ENCODE data around the gene RPGRIP1L.

Gene RPGRIP1L

DNA sequence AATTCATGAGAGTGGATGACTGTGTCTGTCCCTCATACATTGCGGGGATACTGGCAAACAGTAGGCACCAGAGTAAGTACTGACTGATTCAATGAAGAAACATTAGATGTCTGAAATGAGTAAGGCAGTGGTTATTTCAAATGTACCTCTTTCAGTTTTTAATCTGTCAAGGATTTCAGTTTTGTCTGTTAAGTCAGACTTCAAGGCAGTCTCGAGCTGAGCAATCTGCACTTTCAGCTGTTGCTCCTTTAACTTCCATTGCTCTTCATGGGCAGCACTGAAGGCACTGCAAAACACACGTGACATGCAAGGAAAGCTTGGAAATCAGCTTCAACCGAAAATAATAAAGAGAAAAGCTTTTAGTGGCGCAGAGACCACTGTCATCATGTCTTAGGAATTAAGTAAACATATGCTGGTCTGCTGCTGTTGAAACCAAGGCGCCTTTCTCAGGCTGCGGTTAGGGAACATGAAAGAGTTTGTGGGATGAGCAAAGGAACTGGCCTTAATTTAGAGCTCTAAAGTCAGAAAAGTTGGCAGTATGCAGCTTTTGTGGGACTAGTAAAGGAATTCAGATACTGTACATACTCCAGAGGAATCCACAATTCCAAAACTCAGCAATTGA lies 38.8 kb downstream of the RPGRIP1L start:
- Mint-ChIP-seq H3K36me3 (ENCODE audit: low read depth) (no peaks in the 10 kb centered on the region), H3K27me3 (ENCODE audit: low read depth) (no peaks in the 10 kb centered on the region), H3K9me3 (no peaks in the 10 kb centered on the region), H3K4me3 (peak overlapping the region; percentile 18), H3K27ac (no peak overlapping the region), H3K4me1 (ENCODE audit: low read depth) (peaks cover 16% of the 10 kb centered on the region)
- peak; percentile 31 for DNase-seq (ENCODE audit: low spot score)

DNA sequence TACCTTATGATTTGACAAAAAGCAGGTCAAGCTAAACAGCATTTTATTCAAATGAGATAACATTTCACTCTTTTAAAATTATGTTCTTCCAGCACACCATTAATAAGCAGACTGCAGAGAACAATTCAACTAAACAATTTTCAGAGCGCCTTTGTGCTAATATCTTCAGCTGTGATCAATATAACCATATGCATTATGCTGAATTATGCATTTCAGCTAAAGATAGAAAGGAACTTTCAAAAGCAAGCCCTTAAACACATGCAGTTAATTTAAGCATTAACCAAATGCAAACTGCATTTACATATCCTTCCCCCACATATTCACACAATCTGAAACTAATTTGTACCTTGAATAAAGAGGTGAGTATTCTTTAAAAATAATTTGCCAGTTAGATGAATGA lies 41.6 kb downstream of the RPGRIP1L start:
- Mint-ChIP-seq H3K27me3 (ENCODE audit: low read depth) (no peaks in the 10 kb centered on the region), H3K4me1 (ENCODE audit: low read depth) (peaks cover 16% of the 10 kb centered on the region), H3K36me3 (ENCODE audit: low read depth) (no peaks in the 10 kb centered on the region), H3K27ac (no peak overlapping the region), H3K4me3 (no peak overlapping the region), H3K9me3 (no peaks in the 10 kb centered on the region)
- no peak for DNase-seq (ENCODE audit: low spot score)

DNA sequence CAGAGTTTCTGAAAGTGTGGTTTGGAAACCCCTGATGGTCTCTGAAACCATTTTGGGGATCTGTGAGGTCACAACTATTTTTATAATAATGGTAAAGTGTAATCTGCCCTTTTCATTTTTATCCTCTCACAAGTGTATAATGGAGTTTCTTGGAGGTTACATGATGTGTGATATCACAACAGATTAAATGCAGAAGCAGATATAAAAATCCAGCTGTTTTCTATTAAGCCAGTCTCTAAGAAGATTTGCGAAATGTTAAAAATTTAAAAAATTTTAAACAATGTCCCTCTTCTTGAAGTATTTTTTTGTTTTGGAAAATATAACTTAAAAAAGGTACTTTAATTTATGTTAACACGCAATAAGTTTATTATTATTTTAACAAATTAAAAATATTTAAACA lies 48.7 kb downstream of the RPGRIP1L start:
- H3K4me1 Mint-ChIP-seq (ENCODE audit: low read depth), result no peaks in the 10 kb centered on the region
- H3K27ac Mint-ChIP-seq, result no peak overlapping the region
- no peak for DNase-seq (ENCODE audit: low spot score)
- H3K9me3 Mint-ChIP-seq, result no peaks in the 10 kb centered on the region
- no peaks in the 10 kb centered on the region for H3K27me3 Mint-ChIP-seq (ENCODE audit: low read depth)
- H3K36me3 Mint-ChIP-seq (ENCODE audit: low read depth), result peaks cover 9% of the 10 kb centered on the region
- H3K4me3 Mint-ChIP-seq, result no peak overlapping the region

DNA sequence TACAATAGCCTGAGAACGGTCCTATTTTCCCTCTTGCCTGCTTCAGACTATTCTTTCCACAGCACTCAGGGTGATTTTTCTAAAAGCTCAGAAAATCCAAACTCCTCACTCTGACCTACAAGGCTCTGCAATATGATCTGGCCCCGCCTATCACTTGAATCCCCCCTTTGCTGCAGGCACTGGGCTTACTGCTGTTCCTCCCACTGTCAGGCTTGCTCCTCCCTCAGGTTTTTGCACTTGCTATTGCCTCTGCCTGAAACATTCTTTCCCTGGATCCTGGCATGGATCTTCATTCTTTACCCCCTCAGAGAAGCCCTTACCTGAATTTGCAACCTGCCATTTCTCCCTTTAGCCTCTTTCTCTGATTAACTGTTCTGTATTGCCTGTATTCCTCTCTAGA lies 52.3 kb downstream of the RPGRIP1L start:
- H3K27ac Mint-ChIP-seq, result no peak overlapping the region
- no peak overlapping the region for H3K4me3 Mint-ChIP-seq
- H3K4me1 Mint-ChIP-seq (ENCODE audit: low read depth), result no peaks in the 10 kb centered on the region
- no peaks in the 10 kb centered on the region for H3K27me3 Mint-ChIP-seq (ENCODE audit: low read depth)
- H3K9me3 Mint-ChIP-seq, result no peaks in the 10 kb centered on the region
- no peak for DNase-seq (ENCODE audit: low spot score)
- H3K36me3 Mint-ChIP-seq (ENCODE audit: low read depth), result peaks cover 7% of the 10 kb centered on the region

DNA sequence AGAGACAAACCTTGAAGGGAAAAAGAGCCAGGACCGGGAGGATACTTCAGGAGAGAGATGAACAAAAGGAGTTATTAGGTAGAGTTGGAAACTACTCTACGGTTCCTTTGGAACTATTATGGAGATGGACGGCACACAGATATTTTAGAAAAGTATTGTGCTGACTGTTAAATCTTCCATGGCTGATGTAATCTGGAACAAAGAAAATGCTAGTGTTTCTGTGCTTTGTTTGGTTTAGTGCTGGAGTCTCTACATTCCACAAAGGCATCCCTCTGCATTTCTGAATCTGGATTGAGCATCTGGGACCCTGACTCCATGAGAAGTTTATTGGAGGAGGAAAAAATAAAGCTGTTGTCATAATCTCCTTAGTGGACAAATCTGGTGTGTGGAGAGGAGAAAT lies 57.2 kb downstream of the RPGRIP1L start:
- H3K27me3 Mint-ChIP-seq (ENCODE audit: low read depth), result no peaks in the 10 kb centered on the region
- H3K4me1 Mint-ChIP-seq (ENCODE audit: low read depth), result no peaks in the 10 kb centered on the region
- H3K27ac Mint-ChIP-seq, result no peak overlapping the region
- peaks cover 1% of the 10 kb centered on the region for H3K36me3 Mint-ChIP-seq (ENCODE audit: low read depth)
- DNase-seq (ENCODE audit: low spot score), result no peak
- peaks cover 22% of the 10 kb centered on the region for H3K9me3 Mint-ChIP-seq
- H3K4me3 Mint-ChIP-seq, result no peak overlapping the region

DNA sequence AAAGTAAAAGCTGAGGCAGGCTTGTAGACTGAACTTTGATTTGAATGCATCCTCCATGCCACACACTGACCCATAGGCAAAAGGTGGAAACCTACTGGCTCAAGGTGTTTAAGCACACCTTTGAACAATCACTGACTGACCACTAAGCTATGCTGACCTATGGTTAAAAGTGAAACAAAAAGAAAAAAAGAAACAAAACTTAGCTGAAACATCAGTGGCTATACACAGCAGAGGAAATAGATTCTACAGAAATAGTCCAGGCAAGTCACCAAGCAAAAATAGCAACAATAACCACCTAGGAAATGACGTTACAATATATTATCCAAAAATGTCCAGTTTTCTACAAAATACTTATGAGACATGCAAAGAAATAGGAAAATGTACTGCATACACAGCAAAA lies 60.2 kb downstream of the RPGRIP1L start:
- H3K4me3 Mint-ChIP-seq, result no peak overlapping the region
- no peaks in the 10 kb centered on the region for H3K4me1 Mint-ChIP-seq (ENCODE audit: low read depth)
- no peak for DNase-seq (ENCODE audit: low spot score)
- H3K9me3 Mint-ChIP-seq, result peaks cover 22% of the 10 kb centered on the region
- H3K27me3 Mint-ChIP-seq (ENCODE audit: low read depth), result no peaks in the 10 kb centered on the region
- peaks cover 1% of the 10 kb centered on the region for H3K36me3 Mint-ChIP-seq (ENCODE audit: low read depth)
- H3K27ac Mint-ChIP-seq, result no peak overlapping the region

DNA sequence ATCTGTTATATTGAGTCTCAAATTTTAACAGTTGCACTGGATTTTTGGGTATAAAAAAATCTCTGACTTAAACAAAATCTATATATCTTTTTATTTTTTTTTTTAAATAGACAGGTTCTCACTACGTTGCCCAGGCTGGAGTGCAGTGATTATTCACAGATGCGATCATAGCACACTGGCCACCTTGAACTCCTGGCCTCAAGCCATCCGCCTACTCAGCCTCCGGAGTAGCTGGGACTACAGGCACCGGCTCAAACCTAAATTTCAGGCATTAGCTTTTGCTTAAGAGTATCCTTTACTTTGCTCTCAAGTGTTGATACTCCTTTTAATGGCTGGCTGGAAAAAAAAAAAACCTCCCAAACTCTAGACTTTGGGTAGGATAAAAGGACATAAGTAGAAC lies 61.6 kb downstream of the RPGRIP1L start:
- DNase-seq (ENCODE audit: low spot score), result no peak
- Mint-ChIP-seq H3K9me3 (peaks cover 22% of the 10 kb centered on the region), H3K4me3 (no peak overlapping the region), H3K4me1 (ENCODE audit: low read depth) (no peaks in the 10 kb centered on the region), H3K27me3 (ENCODE audit: low read depth) (no peaks in the 10 kb centered on the region), H3K27ac (no peak overlapping the region), H3K36me3 (ENCODE audit: low read depth) (peaks cover 1% of the 10 kb centered on the region)

GRCh38 chr16:53636978-53637377 lies 66.7 kb downstream of the RPGRIP1L start:
- Mint-ChIP-seq H3K36me3 (ENCODE audit: low read depth) (no peaks in the 10 kb centered on the region), H3K27me3 (ENCODE audit: low read depth) (no peaks in the 10 kb centered on the region), H3K27ac (no peak overlapping the region), H3K4me1 (ENCODE audit: low read depth) (no peaks in the 10 kb centered on the region), H3K9me3 (no peaks in the 10 kb centered on the region), H3K4me3 (no peak overlapping the region)
- no peak for DNase-seq (ENCODE audit: low spot score)

DNA sequence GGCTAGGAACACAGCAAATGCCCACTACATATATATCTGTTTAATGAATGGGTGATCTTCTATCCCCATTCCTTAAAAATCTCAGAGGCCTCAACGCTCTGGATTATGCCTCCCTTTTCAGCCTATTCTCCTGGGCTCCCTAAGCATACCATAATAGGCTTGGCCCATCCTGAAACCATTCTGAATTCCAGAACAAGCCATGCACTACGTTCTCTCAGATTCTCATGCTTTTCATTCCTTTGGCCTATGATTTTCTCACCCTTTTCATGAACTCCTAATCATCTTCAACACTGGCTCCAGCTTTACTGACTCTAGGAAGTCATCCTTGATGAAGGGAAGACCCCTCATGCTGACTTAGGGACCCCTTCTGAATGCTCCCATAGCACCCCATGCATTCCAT lies 71.1 kb downstream of the RPGRIP1L start:
- no peaks in the 10 kb centered on the region for H3K9me3 Mint-ChIP-seq
- H3K4me1 Mint-ChIP-seq (ENCODE audit: low read depth), result no peaks in the 10 kb centered on the region
- H3K27ac Mint-ChIP-seq, result no peak overlapping the region
- no peaks in the 10 kb centered on the region for H3K36me3 Mint-ChIP-seq (ENCODE audit: low read depth)
- no peak for DNase-seq (ENCODE audit: low spot score)
- H3K27me3 Mint-ChIP-seq (ENCODE audit: low read depth), result no peaks in the 10 kb centered on the region
- no peak overlapping the region for H3K4me3 Mint-ChIP-seq

DNA sequence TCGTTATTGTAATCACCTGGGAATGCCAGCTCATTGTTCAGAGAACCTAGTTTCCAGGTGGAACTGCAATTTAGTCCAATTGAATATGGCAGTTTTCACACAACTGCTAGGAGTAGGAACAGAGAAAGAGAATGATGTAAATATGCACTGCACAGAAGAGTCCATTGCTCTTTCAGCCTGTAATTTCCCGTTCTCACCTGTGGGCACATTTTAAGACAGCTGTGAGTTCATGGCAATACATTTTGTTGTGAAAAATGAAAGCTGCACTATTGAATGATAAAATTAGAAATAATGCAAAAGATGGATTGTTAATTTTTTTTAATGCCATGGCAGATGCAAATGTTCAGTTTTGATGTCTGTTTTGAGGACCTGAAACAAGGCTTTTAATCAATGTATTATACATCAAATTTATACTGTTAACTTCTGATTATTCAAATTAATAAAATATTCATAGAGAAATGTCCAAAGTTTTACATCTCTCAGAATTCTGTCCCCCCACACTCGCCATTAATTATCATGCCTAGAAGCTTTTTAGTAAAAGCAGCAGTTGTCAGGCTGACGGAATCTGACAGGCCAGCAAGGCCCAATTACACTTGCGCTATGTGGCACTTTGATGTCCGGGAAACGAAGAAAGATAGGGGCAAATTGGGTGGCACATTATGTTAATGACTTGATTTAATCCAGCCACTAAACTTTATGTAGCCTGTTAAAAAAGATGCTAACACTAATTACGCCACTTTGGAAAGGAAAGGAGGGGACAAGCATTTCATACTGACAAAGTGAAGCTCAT lies 72.2 kb downstream of the RPGRIP1L start:
- Mint-ChIP-seq H3K4me1 (ENCODE audit: low read depth) (no peaks in the 10 kb centered on the region), H3K4me3 (no peak overlapping the region), H3K27me3 (ENCODE audit: low read depth) (no peaks in the 10 kb centered on the region), H3K27ac (no peak overlapping the region), H3K36me3 (ENCODE audit: low read depth) (no peaks in the 10 kb centered on the region), H3K9me3 (no peaks in the 10 kb centered on the region)
- no peak for DNase-seq (ENCODE audit: low spot score)

DNA sequence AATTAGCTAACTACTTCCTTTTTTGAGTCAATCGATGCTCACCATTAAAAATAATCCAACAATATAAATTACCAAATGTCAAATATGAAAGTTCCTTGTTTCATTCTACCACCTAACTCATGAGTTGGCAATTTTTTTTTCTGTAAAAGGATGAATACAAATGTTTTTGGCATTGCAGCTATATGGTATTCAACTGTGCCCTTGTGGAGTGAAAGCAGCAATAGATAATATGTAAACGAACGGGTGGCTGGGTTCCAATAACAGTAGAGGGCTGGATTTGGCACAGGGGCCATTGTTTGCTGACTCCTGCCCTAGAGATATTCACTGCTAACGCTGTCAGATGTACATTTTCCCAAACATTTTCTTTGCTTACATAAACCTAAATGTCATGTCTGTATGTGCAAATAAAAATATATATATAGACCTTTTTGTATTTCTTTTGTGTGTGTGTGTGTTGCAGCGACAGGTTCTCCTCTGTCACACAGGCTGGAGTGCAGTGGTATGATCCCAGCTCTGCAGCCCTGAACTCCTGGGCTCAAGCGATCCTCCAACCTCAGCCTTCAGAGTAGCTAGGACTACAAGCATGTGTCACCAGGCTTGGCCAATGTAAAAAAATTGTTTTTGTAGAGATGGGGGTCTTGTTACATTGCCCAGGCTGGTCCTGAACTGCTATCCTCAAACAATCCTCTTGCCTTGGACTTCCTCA lies 73.9 kb downstream of the RPGRIP1L start:
- no peaks in the 10 kb centered on the region for H3K36me3 Mint-ChIP-seq (ENCODE audit: low read depth)
- H3K4me1 Mint-ChIP-seq (ENCODE audit: low read depth), result no peaks in the 10 kb centered on the region
- H3K9me3 Mint-ChIP-seq, result no peaks in the 10 kb centered on the region
- no peak overlapping the region for H3K27ac Mint-ChIP-seq
- H3K4me3 Mint-ChIP-seq, result no peak overlapping the region
- no peaks in the 10 kb centered on the region for H3K27me3 Mint-ChIP-seq (ENCODE audit: low read depth)
- no peak for DNase-seq (ENCODE audit: low spot score)

DNA sequence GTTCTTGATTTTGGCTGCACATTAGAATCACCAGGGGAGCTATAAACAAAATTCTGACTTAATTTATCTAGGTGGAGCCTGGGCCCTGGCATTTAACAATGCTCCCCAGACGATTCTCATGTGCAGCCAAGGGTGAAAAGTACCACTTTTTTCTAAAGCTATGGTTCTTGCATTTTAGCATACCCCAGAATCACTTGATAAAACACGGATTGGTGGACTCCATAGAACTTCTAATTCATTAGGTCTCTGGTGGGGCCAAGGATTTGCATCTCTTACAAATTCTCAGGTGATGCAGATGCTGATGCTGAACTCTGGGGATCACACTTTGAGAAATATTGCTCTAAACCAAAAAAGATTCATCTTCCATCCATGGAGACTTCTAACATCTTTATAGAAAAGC lies 74.5 kb downstream of the RPGRIP1L start:
- Mint-ChIP-seq H3K4me3 (no peak overlapping the region), H3K27ac (no peak overlapping the region), H3K9me3 (no peaks in the 10 kb centered on the region), H3K4me1 (ENCODE audit: low read depth) (no peaks in the 10 kb centered on the region), H3K27me3 (ENCODE audit: low read depth) (no peaks in the 10 kb centered on the region), H3K36me3 (ENCODE audit: low read depth) (no peaks in the 10 kb centered on the region)
- no peak for DNase-seq (ENCODE audit: low spot score)

- no peak overlapping the region for H3K27ac Mint-ChIP-seq
- H3K27me3 Mint-ChIP-seq (ENCODE audit: low read depth), result no peaks in the 10 kb centered on the region
- no peak for DNase-seq (ENCODE audit: low spot score)
- no peaks in the 10 kb centered on the region for H3K36me3 Mint-ChIP-seq (ENCODE audit: low read depth)
- no peaks in the 10 kb centered on the region for H3K4me1 Mint-ChIP-seq (ENCODE audit: low read depth)
- no peaks in the 10 kb centered on the region for H3K9me3 Mint-ChIP-seq
- no peak overlapping the region for H3K4me3 Mint-ChIP-seq
These were observed 76.8 kb downstream of the RPGRIP1L start for GRCh38 chr16:53626811-53627210.

DNA sequence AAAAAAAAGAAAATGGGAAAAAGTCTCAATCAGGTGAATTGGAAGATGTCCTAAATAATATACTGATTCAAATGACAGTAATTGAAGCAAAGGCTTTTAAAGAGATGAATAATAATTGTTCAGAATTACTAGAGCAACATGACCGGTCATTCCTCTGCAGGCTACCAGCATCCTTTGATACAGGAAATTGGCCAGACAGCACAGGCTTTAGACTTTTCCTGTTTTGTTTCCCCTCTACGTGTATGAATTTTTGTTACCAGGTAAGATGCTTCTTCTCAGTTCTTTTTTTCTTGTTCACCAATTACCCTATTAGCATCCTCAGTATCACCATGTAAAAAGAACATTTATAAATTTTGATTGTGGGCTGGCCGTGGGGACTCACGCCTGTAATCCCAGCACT lies 77.5 kb downstream of the RPGRIP1L start:
- no peak overlapping the region for H3K27ac Mint-ChIP-seq
- no peak overlapping the region for H3K4me3 Mint-ChIP-seq
- no peaks in the 10 kb centered on the region for H3K4me1 Mint-ChIP-seq (ENCODE audit: low read depth)
- H3K36me3 Mint-ChIP-seq (ENCODE audit: low read depth), result no peaks in the 10 kb centered on the region
- no peaks in the 10 kb centered on the region for H3K27me3 Mint-ChIP-seq (ENCODE audit: low read depth)
- no peaks in the 10 kb centered on the region for H3K9me3 Mint-ChIP-seq
- no peak for DNase-seq (ENCODE audit: low spot score)
